ENCODE results near the gene UTS2R.

Gene UTS2R

DNA sequence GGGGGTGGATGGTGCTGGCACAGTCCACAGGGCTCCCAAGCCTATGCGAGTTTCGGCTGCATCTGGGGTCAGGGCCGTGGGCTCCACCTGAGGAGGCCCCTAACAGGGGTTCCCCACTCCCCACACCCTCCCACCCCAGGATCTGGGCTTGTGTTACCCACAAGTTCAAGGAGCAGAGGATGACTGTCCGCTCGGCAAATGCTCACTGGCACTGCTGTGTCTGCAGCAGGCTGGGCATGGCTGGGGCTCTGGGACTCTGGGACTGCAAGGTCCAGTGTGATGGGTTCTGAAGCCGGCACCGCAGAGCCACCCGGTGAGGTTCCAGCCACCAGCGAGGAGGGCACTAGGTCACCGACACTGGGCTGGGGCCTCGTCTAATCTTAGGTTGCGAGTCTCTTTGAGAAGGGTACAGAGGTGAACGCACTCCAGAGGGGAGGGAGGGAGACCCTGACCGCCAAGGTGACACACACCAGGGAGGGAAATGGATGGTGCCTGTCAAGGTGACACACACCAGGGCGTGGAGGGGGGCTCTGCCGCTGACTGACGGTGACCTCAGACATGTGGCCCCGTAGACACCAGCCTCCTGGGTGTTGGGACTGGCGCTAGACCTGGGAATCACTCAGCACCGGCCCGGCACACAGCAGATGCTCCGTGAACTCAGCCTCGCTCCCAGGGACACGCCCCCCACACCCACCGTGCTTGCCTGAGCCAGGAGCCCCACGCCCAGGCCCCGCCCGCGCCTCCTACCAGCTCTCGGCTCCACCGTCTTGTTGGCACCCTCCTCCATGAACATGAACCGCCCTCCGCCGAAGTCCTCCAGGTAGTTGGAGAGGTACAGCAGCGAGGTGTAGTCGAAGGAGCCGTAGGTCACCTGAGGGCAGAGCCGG is 26.1 kb downstream of the UTS2R start:
- Histone ChIP-seq H3K4me3 (no peak overlapping the region), H3K4me1 (peaks cover 0 to 10% (median 7%) of the 10 kb centered on the region in 4 donors), H3K27me3 (no peaks in the 10 kb centered on the region), H3K27ac (no peak overlapping the region), H3K9me3 (no peaks in the 10 kb centered on the region), H3K36me3 (peaks cover 13 to 58% (median 42%) of the 10 kb centered on the region in 3 donors)
- TF ChIP-seq CTCF (IDR thresholded peaks at IDR 0.05): no peak
- no peak for DNase-seq
- intact Hi-C loops (cut with DNase I; ENCODE audit: low total_unique reads): no loop called here

- Histone ChIP-seq H3K36me3 (peaks cover 27 to 58% (median 47%) of the 10 kb centered on the region in 3 donors), H3K4me3 (no peak overlapping the region), H3K27me3 (no peaks in the 10 kb centered on the region), H3K4me1 (peaks cover 0 to 10% (median 7%) of the 10 kb centered on the region in 4 donors), H3K9me3 (no peaks in the 10 kb centered on the region), H3K27ac (no peak overlapping the region)
- intact Hi-C loops (cut with DNase I; ENCODE audit: low total_unique reads): no loop called here
- peak in 1 of 2 donors; percentile 42 for DNase-seq
- no peak for TF ChIP-seq CTCF (IDR thresholded peaks at IDR 0.05)
Observed at GRCh38 chr17:82399041-82399441, 27.5 kb downstream of the UTS2R start.

DNA sequence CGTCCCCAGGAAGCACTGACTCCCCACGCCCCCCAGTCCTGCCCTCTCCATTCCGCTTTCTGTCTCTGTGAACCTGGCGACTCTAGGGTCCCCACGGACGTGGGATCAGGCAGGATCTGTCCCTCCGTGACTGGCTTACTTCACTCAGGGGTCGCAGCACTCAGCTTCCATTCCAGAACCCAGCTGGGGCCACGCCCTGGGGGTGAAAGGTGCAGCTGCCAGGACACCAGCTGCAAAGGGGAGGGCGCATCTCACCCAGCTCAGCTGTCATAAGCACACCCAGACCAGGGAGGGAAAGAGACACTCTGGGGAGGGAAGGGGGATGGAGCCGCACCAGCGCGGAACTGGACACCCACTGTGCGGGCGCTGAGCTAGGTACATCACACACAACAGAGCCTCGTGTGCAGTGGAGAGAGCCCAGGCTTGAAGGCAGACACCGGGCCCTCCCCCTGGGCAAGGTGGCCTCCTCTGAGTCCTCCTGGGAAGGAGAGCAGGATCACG is 28.1 kb downstream of the UTS2R start:
- no peak for DNase-seq
- intact Hi-C loops (cut with DNase I; ENCODE audit: low total_unique reads): no loop called here
- Histone ChIP-seq H3K27ac (no peak overlapping the region), H3K9me3 (no peaks in the 10 kb centered on the region), H3K27me3 (no peaks in the 10 kb centered on the region), H3K36me3 (peaks cover 30 to 55% (median 48%) of the 10 kb centered on the region in 3 donors), H3K4me3 (no peak overlapping the region), H3K4me1 (peaks cover 0 to 10% (median 7%) of the 10 kb centered on the region in 4 donors)
- TF ChIP-seq CTCF (IDR thresholded peaks at IDR 0.05): no peak

DNA sequence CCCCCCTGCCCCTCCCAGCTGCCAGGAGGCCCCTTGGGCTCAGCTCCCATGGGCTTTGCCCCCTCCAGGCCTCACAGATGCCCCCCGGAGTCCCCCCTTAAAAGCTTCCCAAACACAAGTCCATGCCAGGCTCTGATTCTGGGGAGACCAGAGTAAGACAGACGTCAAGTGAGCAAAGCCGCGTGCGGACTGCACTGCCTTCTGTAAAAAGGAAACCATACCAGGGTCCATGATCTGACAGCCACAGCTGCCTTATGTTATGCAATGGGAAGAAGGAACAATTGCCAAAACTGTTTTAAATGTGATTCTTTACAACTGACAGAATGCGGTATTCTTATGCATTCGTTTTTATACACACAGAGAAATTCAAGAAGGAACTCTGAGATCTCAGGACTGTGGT is 28.6 kb downstream of the UTS2R start:
- H3K36me3 ChIP-seq: peaks cover 30 to 54% (median 42%) of the 10 kb centered on the region in 3 donors
- no peaks in the 10 kb centered on the region for H3K27me3 ChIP-seq
- H3K9me3 ChIP-seq: no peaks in the 10 kb centered on the region
- TF ChIP-seq CTCF (IDR thresholded peaks at IDR 0.05): no peak
- intact Hi-C loops (cut with DNase I; ENCODE audit: low total_unique reads): no loop called here
- H3K4me1 ChIP-seq: peaks cover 0 to 10% (median 7%) of the 10 kb centered on the region in 4 donors
- no peak for DNase-seq
- no peak overlapping the region for H3K27ac ChIP-seq
- no peak overlapping the region for H3K4me3 ChIP-seq

GRCh38 chr17:82400830-82401229 is 29.3 kb downstream of the UTS2R start:
- H3K4me3 ChIP-seq: no peak overlapping the region
- H3K9me3 ChIP-seq: no peaks in the 10 kb centered on the region

More at GRCh38 chr17:82400830-82401229, 29.3 kb downstream of the UTS2R start:
- Histone ChIP-seq H3K4me1 (peaks cover 0 to 10% (median 7%) of the 10 kb centered on the region in 4 donors), H3K27me3 (no peaks in the 10 kb centered on the region), H3K36me3 (peaks cover 30 to 56% (median 41%) of the 10 kb centered on the region in 3 donors), H3K27ac (no peak overlapping the region)
- TF ChIP-seq CTCF (IDR thresholded peaks at IDR 0.05): no peak
- peak in 1 of 2 donors; percentile 48 for DNase-seq
- intact Hi-C loops (cut with DNase I; ENCODE audit: low total_unique reads): no loop called here
